ENCODE data around the gene CCNG1.

CCNG1 gene

GRCh38 chr5:163432544-163432943, 4.9 kb upstream of the CCNG1 start:
- no peaks in the 10 kb centered on the region for H3K9me3 ChIP-seq (ENCODE audit: insufficient read depth, low read length, severe bottlenecking)
- no peak overlapping the region for H3K4me2 ChIP-seq (ENCODE audit: insufficient read depth, low read length)
- H3K79me2 ChIP-seq (ENCODE audit: insufficient read depth, low read length) = peaks cover 2% of the 10 kb centered on the region
- no peak overlapping the region for H3K9ac ChIP-seq (ENCODE audit: low read depth, low read length)
- H4K20me1 ChIP-seq (ENCODE audit: insufficient read depth, low read length) = no peaks in the 10 kb centered on the region
- H3K4me1 ChIP-seq (ENCODE audit: insufficient read depth, low read length) = peaks cover 9% of the 10 kb centered on the region
- H3K27ac ChIP-seq (ENCODE audit: low read length) = no peak overlapping the region
- H3K27me3 ChIP-seq (ENCODE audit: insufficient read depth, low read length, poor library complexity) = no peaks in the 10 kb centered on the region
- no peak for DNase-seq
- no peak for TF ChIP-seq EZH2 (IDR thresholded peaks at IDR 0.05; ENCODE audit: borderline replicate concordance, low read depth, low read length, severe bottlenecking)
- TF ChIP-seq, protein P1, sequence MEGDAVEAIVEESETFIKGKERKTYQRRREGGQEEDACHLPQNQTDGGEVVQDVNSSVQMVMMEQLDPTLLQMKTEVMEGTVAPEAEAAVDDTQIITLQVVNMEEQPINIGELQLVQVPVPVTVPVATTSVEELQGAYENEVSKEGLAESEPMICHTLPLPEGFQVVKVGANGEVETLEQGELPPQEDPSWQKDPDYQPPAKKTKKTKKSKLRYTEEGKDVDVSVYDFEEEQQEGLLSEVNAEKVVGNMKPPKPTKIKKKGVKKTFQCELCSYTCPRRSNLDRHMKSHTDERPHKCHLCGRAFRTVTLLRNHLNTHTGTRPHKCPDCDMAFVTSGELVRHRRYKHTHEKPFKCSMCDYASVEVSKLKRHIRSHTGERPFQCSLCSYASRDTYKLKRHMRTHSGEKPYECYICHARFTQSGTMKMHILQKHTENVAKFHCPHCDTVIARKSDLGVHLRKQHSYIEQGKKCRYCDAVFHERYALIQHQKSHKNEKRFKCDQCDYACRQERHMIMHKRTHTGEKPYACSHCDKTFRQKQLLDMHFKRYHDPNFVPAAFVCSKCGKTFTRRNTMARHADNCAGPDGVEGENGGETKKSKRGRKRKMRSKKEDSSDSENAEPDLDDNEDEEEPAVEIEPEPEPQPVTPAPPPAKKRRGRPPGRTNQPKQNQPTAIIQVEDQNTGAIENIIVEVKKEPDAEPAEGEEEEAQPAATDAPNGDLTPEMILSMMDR (IDR thresholded peaks at IDR 0.05; ENCODE audit: borderline replicate concordance, extremely low read depth, low read length, poor library complexity, severe bottlenecking) = no peak
- H3K4me3 ChIP-seq (ENCODE audit: low read depth in 1 of 2, low read length in 2 of 2) = no peak overlapping the region
- H3K36me3 ChIP-seq (ENCODE audit: insufficient read depth, low read length) = no peaks in the 10 kb centered on the region; the same call in 1 of the 2 replicates
- ATAC-seq (ENCODE audit: insufficient read depth, low read depth) = no peak
- H2AFZ ChIP-seq (ENCODE audit: low read depth, low read length) = no peak overlapping the region

DNA sequence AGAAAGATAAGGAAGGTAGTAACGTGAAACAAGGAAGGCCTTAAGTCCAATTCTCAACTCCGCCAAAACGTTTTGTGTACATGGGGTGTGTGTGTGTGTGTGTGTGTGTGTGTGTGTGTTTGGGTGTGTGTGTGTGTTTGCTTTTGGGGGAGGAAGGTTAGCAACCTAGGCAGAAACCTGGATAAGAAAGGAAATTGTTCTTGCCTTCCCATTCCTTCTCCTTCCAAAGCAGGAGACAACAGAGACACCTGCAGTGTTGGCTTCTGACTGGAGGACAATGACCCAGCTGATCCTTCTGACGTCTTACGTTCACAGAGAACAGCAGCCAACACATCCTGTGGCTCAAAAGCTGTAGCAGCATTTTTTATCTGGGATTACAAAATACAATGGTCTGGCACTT, 4.1 kb upstream of the CCNG1 start:
- no peaks in the 10 kb centered on the region for H3K9me3 ChIP-seq (ENCODE audit: insufficient read depth, low read length, severe bottlenecking)
- H3K9ac ChIP-seq (ENCODE audit: low read depth, low read length) = no peak overlapping the region
- TF ChIP-seq, protein P1 (IDR thresholded peaks at IDR 0.05; ENCODE audit: borderline replicate concordance, extremely low read depth, low read length, poor library complexity, severe bottlenecking) = no peak
- no peak for TF ChIP-seq EZH2 (IDR thresholded peaks at IDR 0.05; ENCODE audit: borderline replicate concordance, low read depth, low read length, severe bottlenecking)
- H3K79me2 ChIP-seq (ENCODE audit: insufficient read depth, low read length) = peaks cover 9% of the 10 kb centered on the region
- ATAC-seq (ENCODE audit: insufficient read depth, low read depth) = no peak
- no peaks in the 10 kb centered on the region for H3K27me3 ChIP-seq (ENCODE audit: insufficient read depth, low read length, poor library complexity)
- no peaks in the 10 kb centered on the region; the same call in 1 of the 2 replicates for H3K36me3 ChIP-seq (ENCODE audit: insufficient read depth, low read length)
- no peaks in the 10 kb centered on the region for H4K20me1 ChIP-seq (ENCODE audit: insufficient read depth, low read length)
- DNase-seq = no peak
- peaks cover 13% of the 10 kb centered on the region for H3K4me1 ChIP-seq (ENCODE audit: insufficient read depth, low read length)
- no peak overlapping the region for H3K4me2 ChIP-seq (ENCODE audit: insufficient read depth, low read length)
- H2AFZ ChIP-seq (ENCODE audit: low read depth, low read length) = no peak overlapping the region
- no peak overlapping the region for H3K4me3 ChIP-seq (ENCODE audit: low read depth in 1 of 2, low read length in 2 of 2)
- no peak overlapping the region for H3K27ac ChIP-seq (ENCODE audit: low read length)

DNA sequence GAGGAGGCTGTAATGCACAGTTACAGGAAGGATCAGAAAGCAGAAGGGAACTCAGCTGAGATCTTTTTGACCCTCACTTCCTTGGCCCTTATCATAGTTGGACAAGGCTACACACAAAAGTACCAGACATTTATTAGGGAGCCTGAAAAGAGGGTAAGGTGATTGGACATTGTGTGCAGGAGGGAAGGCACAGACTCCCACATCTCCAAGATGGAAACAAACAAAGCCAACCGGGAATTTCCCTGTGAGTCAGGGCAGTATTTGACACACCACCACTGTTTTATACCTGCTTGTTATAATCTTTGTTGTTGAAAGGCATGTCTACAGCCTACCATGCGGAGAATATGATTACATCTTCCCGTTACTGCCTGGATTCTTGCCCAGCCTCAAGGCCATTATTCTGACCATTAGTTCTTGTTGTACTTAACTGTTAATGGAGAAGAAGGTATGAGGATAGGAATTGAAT, 3.0 kb upstream of the CCNG1 start:
- H2AFZ ChIP-seq (ENCODE audit: low read depth, low read length) = no peak overlapping the region
- DNase-seq (no peak), ATAC-seq (ENCODE audit: insufficient read depth, low read depth) (no peak)

More for the DNA sequence above, 3.0 kb upstream of the CCNG1 start:
- peaks cover 6% of the 10 kb centered on the region for H3K36me3 ChIP-seq (ENCODE audit: insufficient read depth, low read length)
- no peaks in the 10 kb centered on the region for H3K9me3 ChIP-seq (ENCODE audit: insufficient read depth, low read length, severe bottlenecking)
- H3K79me2 ChIP-seq (ENCODE audit: insufficient read depth, low read length) = peaks cover 21% of the 10 kb centered on the region
- H3K4me1 ChIP-seq (ENCODE audit: insufficient read depth, low read length) = peaks cover 24% of the 10 kb centered on the region
- no peak overlapping the region for H3K9ac ChIP-seq (ENCODE audit: low read depth, low read length)
- no peak overlapping the region for H3K4me3 ChIP-seq (ENCODE audit: low read depth in 1 of 2, low read length in 2 of 2)
- no peaks in the 10 kb centered on the region for H3K27me3 ChIP-seq (ENCODE audit: insufficient read depth, low read length, poor library complexity)
- TF ChIP-seq, protein P1 (IDR thresholded peaks at IDR 0.05; ENCODE audit: borderline replicate concordance, extremely low read depth, low read length, poor library complexity, severe bottlenecking) = no peak
- no peak for TF ChIP-seq EZH2 (IDR thresholded peaks at IDR 0.05; ENCODE audit: borderline replicate concordance, low read depth, low read length, severe bottlenecking)
- no peak overlapping the region for H3K4me2 ChIP-seq (ENCODE audit: insufficient read depth, low read length)
- no peak overlapping the region for H3K27ac ChIP-seq (ENCODE audit: low read length)
- H4K20me1 ChIP-seq (ENCODE audit: insufficient read depth, low read length) = peaks cover 3% of the 10 kb centered on the region; the same call in 1 of the 2 replicates
